Measurements from ENCODE around the gene IWS1. TPM values are rescaled to one million over a fixed set of nuclear protein-coding genes. Genes with fewer than 3 reads are reported as not detected.

IWS1 gene
- total and polyA plus RNA-seq, 7 experiments from 2014 or later: 15.7 to 57.5 (median 39.7) TPM

- Mint-ChIP-seq H3K9me3 (peaks cover 4 to 18% (median 11%) of the 10 kb centered on the region in 11 donors), H3K27ac (no peak overlapping the region), H3K36me3 (peaks cover 6 to 12% (median 7%) of the 10 kb centered on the region in 5 donors), H3K4me1 (peaks cover 0 to 20% (median 0%) of the 10 kb centered on the region in 7 donors), H3K4me3 (no peak overlapping the region), H3K27me3 (peaks cover 0 to 51% (median 14%) of the 10 kb centered on the region in 5 donors)
- no peaks in the 10 kb centered on the region for H3K4me1 ChIP-seq (ENCODE audit: control insufficient read depth in 2 of 2, insufficient read depth in 2 of 2, low read length in 2 of 2)
- ChIA-PET CTCF (interaction anchor here (0.6 kb wide), 1 partner anchor 221 kb away, joined by 3 read pairs; no protein-coding TSS in a partner anchor), POLR2A (no interaction called here)
- no peak for DNase-seq
- no peaks in the 10 kb centered on the region for H3K27me3 ChIP-seq (ENCODE audit: control insufficient read depth in 2 of 2, insufficient read depth in 2 of 2, low read length in 2 of 2)
- no peaks in the 10 kb centered on the region for H3K36me3 ChIP-seq (ENCODE audit: control insufficient read depth in 2 of 3, insufficient read depth in 3 of 3, low read length in 3 of 3)
- no peak for ATAC-seq
- H3K27ac ChIP-seq (ENCODE audit: low read depth, low read length): no peak overlapping the region
- H3K4me3 ChIP-seq (ENCODE audit: low read length): no peak overlapping the region
- intact Hi-C loops (cut with micrococcal nuclease): no loop called here
- no peaks in the 10 kb centered on the region for H3K9me3 ChIP-seq (ENCODE audit: control insufficient read depth in 2 of 3, low read length in 3 of 3)
These were observed 35.1 kb upstream of the IWS1 start for GRCh38 chr2:127561371-127561770.

DNA sequence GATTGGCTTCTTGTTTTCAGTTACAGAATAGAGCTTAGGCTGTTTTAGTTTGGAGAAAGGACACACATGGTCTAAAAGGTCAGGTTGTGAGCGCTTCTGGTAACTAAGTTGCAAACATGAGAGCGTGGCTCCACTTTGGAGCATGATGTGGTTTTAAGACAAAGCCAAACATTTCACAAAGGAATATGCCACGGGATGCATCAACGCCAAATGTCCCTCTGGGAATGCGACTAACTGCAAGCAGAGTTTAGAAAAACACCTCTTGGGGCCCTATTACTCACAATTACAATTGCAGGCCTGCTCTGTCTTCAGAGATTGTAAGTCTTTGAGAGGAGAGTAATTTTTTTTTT is 34.6 kb upstream of the IWS1 start:
- Histone ChIP-seq H3K36me3 (ENCODE audit: control insufficient read depth in 2 of 3, insufficient read depth in 3 of 3, low read length in 3 of 3) (no peaks in the 10 kb centered on the region), H3K4me3 (ENCODE audit: low read length) (no peak overlapping the region), H3K27me3 (ENCODE audit: control insufficient read depth in 2 of 2, insufficient read depth in 2 of 2, low read length in 2 of 2) (no peaks in the 10 kb centered on the region), H3K9me3 (ENCODE audit: control insufficient read depth in 2 of 3, low read length in 3 of 3) (no peaks in the 10 kb centered on the region), H3K4me1 (ENCODE audit: control insufficient read depth in 2 of 2, insufficient read depth in 2 of 2, low read length in 2 of 2) (no peaks in the 10 kb centered on the region), H3K27ac (ENCODE audit: low read depth, low read length) (no peak overlapping the region)
- CTCF ChIA-PET: no interaction called here
- DNase-seq (no peak), ATAC-seq (no peak)
- Mint-ChIP-seq H3K27ac (no peak overlapping the region), H3K4me3 (no peak overlapping the region), H3K36me3 (peaks cover 6 to 12% (median 7%) of the 10 kb centered on the region in 5 donors), H3K9me3 (peaks cover 4 to 22% (median 11%) of the 10 kb centered on the region in 11 donors), H3K4me1 (peaks cover 0 to 20% (median 0%) of the 10 kb centered on the region in 7 donors), H3K27me3 (peaks cover 0 to 54% (median 14%) of the 10 kb centered on the region in 5 donors)
- POLR2A ChIA-PET: no interaction called here
- intact Hi-C loops (cut with micrococcal nuclease): no loop called here

DNA sequence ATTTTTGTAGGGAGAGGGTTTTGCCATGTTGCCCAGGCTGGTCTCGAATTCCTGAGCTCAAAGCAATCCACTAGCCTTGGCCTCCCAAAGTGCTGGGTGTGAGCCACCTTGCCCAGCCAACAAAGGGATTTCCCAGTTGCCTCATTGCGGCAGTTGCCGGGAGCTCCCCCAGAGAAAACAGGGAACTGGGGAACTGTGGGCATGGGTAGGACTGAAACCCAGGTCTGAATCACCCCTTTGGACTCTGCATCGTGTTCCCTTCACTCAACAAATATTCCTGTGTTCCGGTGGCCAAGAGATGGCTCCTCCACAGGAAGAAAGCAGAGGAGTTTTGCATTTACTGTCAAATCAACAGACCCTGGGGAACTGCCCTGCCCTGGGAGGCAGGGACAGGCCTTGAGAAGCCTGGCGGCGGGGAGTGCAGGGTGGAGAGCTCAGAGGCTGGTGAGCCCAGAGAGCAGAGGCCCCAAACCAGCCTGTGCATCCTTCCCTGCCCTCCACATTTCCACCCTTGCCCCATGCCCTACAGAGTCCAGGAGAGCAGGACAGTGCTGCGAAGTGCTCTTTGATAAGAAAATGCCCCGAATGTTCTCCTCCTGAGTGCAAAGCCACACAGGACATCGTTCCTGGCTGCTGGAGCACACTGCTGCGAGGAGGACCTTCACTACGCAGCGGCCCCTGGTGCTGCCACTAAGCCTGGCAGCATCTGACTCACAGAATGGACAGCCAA is 34.1 kb upstream of the IWS1 start:
- POLR2A ChIA-PET: no interaction called here

GRCh38 chr2:127559454-127559853 is 33.2 kb upstream of the IWS1 start:
- intact Hi-C loops (cut with micrococcal nuclease): no loop called here
- Mint-ChIP-seq H3K27me3 (peaks cover 0 to 68% (median 17%) of the 10 kb centered on the region in 5 donors), H3K4me1 (peaks cover 0 to 25% (median 0%) of the 10 kb centered on the region in 7 donors), H3K27ac (no peak overlapping the region), H3K4me3 (no peak overlapping the region), H3K9me3 (peaks cover 4 to 27% (median 11%) of the 10 kb centered on the region in 11 donors), H3K36me3 (peaks cover 6 to 12% (median 7%) of the 10 kb centered on the region in 5 donors)
- Histone ChIP-seq H3K27ac (ENCODE audit: low read depth, low read length) (no peak overlapping the region), H3K36me3 (ENCODE audit: control insufficient read depth in 2 of 3, insufficient read depth in 3 of 3, low read length in 3 of 3) (no peaks in the 10 kb centered on the region), H3K4me3 (ENCODE audit: low read length) (no peak overlapping the region), H3K9me3 (ENCODE audit: control insufficient read depth in 2 of 3, low read length in 3 of 3) (no peaks in the 10 kb centered on the region), H3K27me3 (ENCODE audit: control insufficient read depth in 2 of 2, insufficient read depth in 2 of 2, low read length in 2 of 2) (no peaks in the 10 kb centered on the region), H3K4me1 (ENCODE audit: control insufficient read depth in 2 of 2, insufficient read depth in 2 of 2, low read length in 2 of 2) (no peaks in the 10 kb centered on the region)
- ATAC-seq (no peak), DNase-seq (no peak)
- POLR2A ChIA-PET: no interaction called here
- CTCF ChIA-PET: no interaction called here

More for the DNA sequence above, 34.1 kb upstream of the IWS1 start:
- H3K4me1 Mint-ChIP-seq: peaks cover 0 to 21% (median 0%) of the 10 kb centered on the region in 7 donors
- no peak overlapping the region for H3K4me3 Mint-ChIP-seq
- peaks cover 6 to 12% (median 7%) of the 10 kb centered on the region in 5 donors for H3K36me3 Mint-ChIP-seq
- DNase-seq (no peak), ATAC-seq (no peak)
- Histone ChIP-seq H3K4me3 (ENCODE audit: low read length) (no peak overlapping the region), H3K27me3 (ENCODE audit: control insufficient read depth in 2 of 2, insufficient read depth in 2 of 2, low read length in 2 of 2) (no peaks in the 10 kb centered on the region), H3K27ac (ENCODE audit: low read depth, low read length) (no peak overlapping the region), H3K36me3 (ENCODE audit: control insufficient read depth in 2 of 3, insufficient read depth in 3 of 3, low read length in 3 of 3) (no peaks in the 10 kb centered on the region), H3K4me1 (ENCODE audit: control insufficient read depth in 2 of 2, insufficient read depth in 2 of 2, low read length in 2 of 2) (no peaks in the 10 kb centered on the region), H3K9me3 (ENCODE audit: control insufficient read depth in 2 of 3, low read length in 3 of 3) (no peaks in the 10 kb centered on the region)
- peaks cover 0 to 59% (median 14%) of the 10 kb centered on the region in 5 donors for H3K27me3 Mint-ChIP-seq
- intact Hi-C loops (cut with micrococcal nuclease): no loop called here
- CTCF ChIA-PET: no interaction called here
- no peak overlapping the region for H3K27ac Mint-ChIP-seq
- peaks cover 4 to 27% (median 11%) of the 10 kb centered on the region in 11 donors for H3K9me3 Mint-ChIP-seq

- CTCF ChIA-PET: no interaction called here
- Histone ChIP-seq H3K4me1 (ENCODE audit: control insufficient read depth in 2 of 2, insufficient read depth in 2 of 2, low read length in 2 of 2) (no peaks in the 10 kb centered on the region), H3K4me3 (ENCODE audit: low read length) (no peak overlapping the region), H3K27ac (ENCODE audit: low read depth, low read length) (no peak overlapping the region), H3K27me3 (ENCODE audit: control insufficient read depth in 2 of 2, insufficient read depth in 2 of 2, low read length in 2 of 2) (no peaks in the 10 kb centered on the region), H3K9me3 (ENCODE audit: control insufficient read depth in 2 of 3, low read length in 3 of 3) (no peaks in the 10 kb centered on the region), H3K36me3 (ENCODE audit: control insufficient read depth in 2 of 3, insufficient read depth in 3 of 3, low read length in 3 of 3) (no peaks in the 10 kb centered on the region)
- ATAC-seq (no peak), DNase-seq (no peak)
- Mint-ChIP-seq H3K4me3 (no peak overlapping the region), H3K27ac (no peak overlapping the region), H3K36me3 (peaks cover 6 to 12% (median 7%) of the 10 kb centered on the region in 5 donors), H3K27me3 (peaks cover 0 to 69% (median 17%) of the 10 kb centered on the region in 5 donors), H3K4me1 (peaks cover 0 to 20% (median 0%) of the 10 kb centered on the region in 7 donors), H3K9me3 (peaks cover 4 to 27% (median 11%) of the 10 kb centered on the region in 11 donors)
- intact Hi-C loops (cut with micrococcal nuclease): no loop called here
- POLR2A ChIA-PET: no interaction called here
These were observed 32.6 kb upstream of the IWS1 start for GRCh38 chr2:127558911-127559310.

DNA sequence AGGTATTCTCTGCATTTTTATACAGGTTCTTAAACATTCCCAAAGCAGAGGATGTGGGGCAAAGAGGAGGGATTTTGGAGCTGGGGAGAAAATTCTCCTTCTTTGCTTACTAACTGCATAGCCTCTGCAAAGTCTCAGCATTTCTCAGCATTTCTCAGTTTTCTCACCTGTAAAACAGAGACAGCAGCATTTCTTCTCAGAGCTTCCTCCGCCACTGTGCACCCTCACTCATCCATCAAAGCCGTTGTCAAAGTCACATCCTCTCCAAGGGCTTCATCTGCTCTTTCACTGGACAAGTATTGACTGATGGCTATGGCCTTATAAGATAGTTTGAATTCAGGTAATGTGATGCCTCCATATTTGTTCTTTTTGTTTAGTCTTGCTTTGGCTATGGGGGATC is 26.6 kb upstream of the IWS1 start:
- no peak for DNase-seq
- no peak overlapping the region for H3K4me3 ChIP-seq (ENCODE audit: low read length)
- H3K36me3 Mint-ChIP-seq: peaks cover 0 to 12% (median 8%) of the 10 kb centered on the region in 5 donors
- no peak overlapping the region for H3K4me3 Mint-ChIP-seq
- intact Hi-C loops (cut with micrococcal nuclease): no loop called here
- peaks cover 4 to 25% (median 10%) of the 10 kb centered on the region in 11 donors for H3K9me3 Mint-ChIP-seq
- peaks cover 0 to 7% (median 0%) of the 10 kb centered on the region in 7 donors for H3K4me1 Mint-ChIP-seq
- CTCF ChIA-PET: no interaction called here
- H3K9me3 ChIP-seq (ENCODE audit: control insufficient read depth in 2 of 3, low read length in 3 of 3): no peaks in the 10 kb centered on the region
- no peaks in the 10 kb centered on the region for H3K4me1 ChIP-seq (ENCODE audit: control insufficient read depth in 2 of 2, insufficient read depth in 2 of 2, low read length in 2 of 2)
- ATAC-seq: no peak
- peaks cover 9 to 69% (median 24%) of the 10 kb centered on the region in 5 donors for H3K27me3 Mint-ChIP-seq
- no peak overlapping the region for H3K27ac Mint-ChIP-seq
- no peak overlapping the region for H3K27ac ChIP-seq (ENCODE audit: low read depth, low read length)
- POLR2A ChIA-PET: no interaction called here
- H3K27me3 ChIP-seq (ENCODE audit: control insufficient read depth in 2 of 2, insufficient read depth in 2 of 2, low read length in 2 of 2): no peaks in the 10 kb centered on the region
- no peaks in the 10 kb centered on the region for H3K36me3 ChIP-seq (ENCODE audit: control insufficient read depth in 2 of 3, insufficient read depth in 3 of 3, low read length in 3 of 3)

DNA sequence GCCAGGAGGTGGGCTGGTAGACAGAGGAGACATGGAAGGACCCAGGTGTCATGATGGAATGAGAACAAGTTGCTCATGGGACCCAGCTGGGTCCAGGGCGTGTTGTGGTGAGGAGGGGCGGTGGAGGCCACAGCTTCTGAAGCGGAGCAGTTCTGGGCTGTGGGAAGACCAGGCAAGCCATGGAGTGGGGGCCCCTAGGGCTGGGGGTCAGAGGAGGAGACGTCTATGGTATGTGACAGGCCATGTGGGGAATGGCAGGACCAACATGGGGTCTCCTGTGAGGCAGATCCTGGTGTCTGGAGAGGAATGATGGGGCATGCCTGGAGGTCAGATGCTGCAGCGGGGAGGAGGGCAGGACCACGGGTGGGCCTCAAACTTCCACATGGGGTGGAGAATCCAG is 26.0 kb upstream of the IWS1 start:
- Histone ChIP-seq H3K27ac (ENCODE audit: low read depth, low read length) (no peak overlapping the region), H3K4me1 (ENCODE audit: control insufficient read depth in 2 of 2, insufficient read depth in 2 of 2, low read length in 2 of 2) (no peaks in the 10 kb centered on the region), H3K36me3 (ENCODE audit: control insufficient read depth in 2 of 3, insufficient read depth in 3 of 3, low read length in 3 of 3) (no peaks in the 10 kb centered on the region), H3K27me3 (ENCODE audit: control insufficient read depth in 2 of 2, insufficient read depth in 2 of 2, low read length in 2 of 2) (no peaks in the 10 kb centered on the region), H3K9me3 (ENCODE audit: control insufficient read depth in 2 of 3, low read length in 3 of 3) (no peaks in the 10 kb centered on the region), H3K4me3 (ENCODE audit: low read length) (no peak overlapping the region)
- H3K27me3 Mint-ChIP-seq: peaks cover 8 to 69% (median 20%) of the 10 kb centered on the region in 5 donors
- H3K36me3 Mint-ChIP-seq: peaks cover 0 to 9% (median 6%) of the 10 kb centered on the region in 5 donors
- H3K9me3 Mint-ChIP-seq: peaks cover 2 to 20% (median 8%) of the 10 kb centered on the region in 11 donors
- ATAC-seq: no peak
- peaks cover 0 to 7% (median 0%) of the 10 kb centered on the region in 7 donors for H3K4me1 Mint-ChIP-seq
- intact Hi-C loops (cut with micrococcal nuclease): no loop called here
- DNase-seq: no peak
- H3K4me3 Mint-ChIP-seq: no peak overlapping the region
- ChIA-PET POLR2A (no interaction called here), CTCF (no interaction called here)
- no peak overlapping the region for H3K27ac Mint-ChIP-seq

Data from naive thymus-derived CD4-positive, alpha-beta T cell (primary cell).